ENCODE data around the gene MICOS13. TPM values are rescaled to one million over a fixed set of nuclear protein-coding genes. Genes with fewer than 3 reads are reported as not detected.

The MICOS13 gene
- total RNA-seq, 1 experiment from 2014 or later = 32.5 TPM

DNA sequence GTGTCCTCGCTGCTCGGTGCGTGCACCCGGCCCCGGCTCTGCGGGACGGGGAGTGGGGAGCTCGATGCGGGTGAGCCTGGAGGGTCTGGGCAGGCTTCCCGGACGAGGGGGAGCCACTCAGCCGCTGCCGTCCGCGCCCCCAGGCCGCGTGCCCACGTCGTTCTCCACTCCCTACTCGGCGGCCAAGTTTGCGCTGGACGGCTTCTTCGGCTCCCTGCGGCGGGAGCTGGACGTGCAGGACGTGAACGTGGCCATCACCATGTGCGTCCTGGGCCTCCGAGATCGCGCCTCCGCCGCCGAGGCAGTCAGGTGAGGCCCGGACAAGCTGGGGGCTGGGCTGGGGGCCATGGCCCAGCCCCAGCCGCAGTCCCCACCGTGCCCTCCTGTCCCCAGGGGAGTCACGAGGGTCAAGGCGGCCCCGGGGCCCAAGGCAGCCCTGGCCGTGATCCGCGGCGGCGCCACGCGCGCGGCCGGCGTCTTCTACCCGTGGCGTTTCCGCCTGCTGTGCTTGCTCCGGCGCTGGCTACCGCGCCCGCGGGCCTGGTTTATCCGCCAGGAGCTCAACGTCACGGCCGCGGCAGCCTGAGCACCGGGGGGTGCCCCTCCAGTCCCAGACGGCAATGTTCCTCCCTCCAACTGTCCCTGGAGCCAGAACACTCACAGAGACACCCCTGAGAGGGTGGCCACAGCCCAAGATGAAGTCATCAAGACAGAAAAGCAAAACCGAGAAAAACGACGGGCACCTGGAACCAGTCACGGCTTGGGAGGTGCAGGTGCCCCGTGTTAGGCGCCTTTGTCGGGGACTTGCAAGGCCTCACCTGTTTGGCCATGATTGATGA lies 7.3 kb upstream of the MICOS13 start:
- Mint-ChIP-seq H3K9me3 (no peaks in the 10 kb centered on the region), H3K4me3 (peak overlapping the region; percentile 43; the same call in 1 of the 2 replicates), H3K36me3 (peaks cover 18% of the 10 kb centered on the region), H3K4me1 (peaks cover 14% of the 10 kb centered on the region), H3K27ac (no peak overlapping the region), H3K27me3 (ENCODE audit: low read depth) (peaks cover 8% of the 10 kb centered on the region; the same call in 1 of the 2 replicates)
- ChIA-PET POLR2A (interaction anchor here (0.6 to 1.9 kb wide), 6 partner anchors 9 to 497 kb away, joined by 3 to 10 read pairs (median 6); partner anchors contain the start of genes CATSPERD, LONP1 and VMAC), CTCF (interaction anchor here (0.5 to 2.8 kb wide), 31 partner anchors 8 to 489 kb away, joined by 3 to 22 read pairs (median 5); partner anchors contain the start of genes CATSPERD, DUS3L, LONP1 and NDUFA11)
- ATAC-seq = no peak
- no peak for DNase-seq (ENCODE audit: low spot score)
- TF ChIP-seq NR3C1 (CRISPR knock-in tag; conservative IDR thresholded peaks at IDR 0.05; ENCODE audit: low read depth) (no peak), ZNF416 (CRISPR knock-in tag; IDR thresholded peaks at IDR 0.05) (0 out of 2 replicates have a peak, but pooled peaks have one; percentile 32), ZNF138 (CRISPR knock-in tag; conservative IDR thresholded peaks at IDR 0.05) (no peak), TEAD4 (CRISPR knock-in tag; IDR thresholded peaks at IDR 0.05) (no peak), ZNF671 (CRISPR knock-in tag; IDR thresholded peaks at IDR 0.05) (no peak), GABPB1 (CRISPR knock-in tag; IDR thresholded peaks at IDR 0.05) (no peak), OVOL2 (CRISPR knock-in tag; IDR thresholded peaks at IDR 0.05; ENCODE audit: borderline replicate concordance) (no peak), ZNF219 (CRISPR knock-in tag; IDR thresholded peaks at IDR 0.05; ENCODE audit: borderline replicate concordance) (no peak), ZNF423 (CRISPR knock-in tag; IDR thresholded peaks at IDR 0.05) (no peak), SP1 (CRISPR knock-in tag; conservative IDR thresholded peaks at IDR 0.05) (no peak), ESRRA (CRISPR knock-in tag; IDR thresholded peaks at IDR 0.05; ENCODE audit: borderline replicate concordance) (peak; percentile 49; the same call in 1 of the 2 replicates), ETV6 (CRISPR knock-in tag; IDR thresholded peaks at IDR 0.05) (no peak), FOXK1 (CRISPR knock-in tag; IDR thresholded peaks at IDR 0.05) (no peak), CREB1 (CRISPR knock-in tag; IDR thresholded peaks at IDR 0.05) (0 out of 2 replicates have a peak, but pooled peaks have one; percentile 24), PRRX2 (CRISPR knock-in tag; IDR thresholded peaks at IDR 0.05) (no peak), IRF2 (CRISPR knock-in tag; IDR thresholded peaks at IDR 0.05; ENCODE audit: borderline replicate concordance, low read depth) (no peak), ATF1 (CRISPR knock-in tag; IDR thresholded peaks at IDR 0.05) (no peak)
- TF ChIP-seq, protein P1, sequence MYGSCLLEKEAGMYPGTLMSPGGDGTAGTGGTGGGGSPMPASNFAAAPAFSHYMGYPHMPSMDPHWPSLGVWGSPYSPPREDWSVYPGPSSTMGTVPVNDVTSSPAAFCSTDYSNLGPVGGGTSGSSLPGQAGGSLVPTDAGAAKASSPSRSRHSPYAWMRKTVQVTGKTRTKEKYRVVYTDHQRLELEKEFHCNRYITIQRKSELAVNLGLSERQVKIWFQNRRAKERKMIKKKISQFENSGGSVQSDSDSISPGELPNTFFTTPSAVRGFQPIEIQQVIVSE (CRISPR knock-in tag; IDR thresholded peaks at IDR 0.05; ENCODE audit: borderline replicate concordance) = no peak
- TF ChIP-seq, protein P2, sequence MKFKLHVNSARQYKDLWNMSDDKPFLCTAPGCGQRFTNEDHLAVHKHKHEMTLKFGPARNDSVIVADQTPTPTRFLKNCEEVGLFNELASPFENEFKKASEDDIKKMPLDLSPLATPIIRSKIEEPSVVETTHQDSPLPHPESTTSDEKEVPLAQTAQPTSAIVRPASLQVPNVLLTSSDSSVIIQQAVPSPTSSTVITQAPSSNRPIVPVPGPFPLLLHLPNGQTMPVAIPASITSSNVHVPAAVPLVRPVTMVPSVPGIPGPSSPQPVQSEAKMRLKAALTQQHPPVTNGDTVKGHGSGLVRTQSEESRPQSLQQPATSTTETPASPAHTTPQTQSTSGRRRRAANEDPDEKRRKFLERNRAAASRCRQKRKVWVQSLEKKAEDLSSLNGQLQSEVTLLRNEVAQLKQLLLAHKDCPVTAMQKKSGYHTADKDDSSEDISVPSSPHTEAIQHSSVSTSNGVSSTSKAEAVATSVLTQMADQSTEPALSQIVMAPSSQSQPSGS (CRISPR knock-in tag; IDR thresholded peaks at IDR 0.05; ENCODE audit: borderline replicate concordance, low read depth) = no peak
- TF ChIP-seq, protein P3, sequence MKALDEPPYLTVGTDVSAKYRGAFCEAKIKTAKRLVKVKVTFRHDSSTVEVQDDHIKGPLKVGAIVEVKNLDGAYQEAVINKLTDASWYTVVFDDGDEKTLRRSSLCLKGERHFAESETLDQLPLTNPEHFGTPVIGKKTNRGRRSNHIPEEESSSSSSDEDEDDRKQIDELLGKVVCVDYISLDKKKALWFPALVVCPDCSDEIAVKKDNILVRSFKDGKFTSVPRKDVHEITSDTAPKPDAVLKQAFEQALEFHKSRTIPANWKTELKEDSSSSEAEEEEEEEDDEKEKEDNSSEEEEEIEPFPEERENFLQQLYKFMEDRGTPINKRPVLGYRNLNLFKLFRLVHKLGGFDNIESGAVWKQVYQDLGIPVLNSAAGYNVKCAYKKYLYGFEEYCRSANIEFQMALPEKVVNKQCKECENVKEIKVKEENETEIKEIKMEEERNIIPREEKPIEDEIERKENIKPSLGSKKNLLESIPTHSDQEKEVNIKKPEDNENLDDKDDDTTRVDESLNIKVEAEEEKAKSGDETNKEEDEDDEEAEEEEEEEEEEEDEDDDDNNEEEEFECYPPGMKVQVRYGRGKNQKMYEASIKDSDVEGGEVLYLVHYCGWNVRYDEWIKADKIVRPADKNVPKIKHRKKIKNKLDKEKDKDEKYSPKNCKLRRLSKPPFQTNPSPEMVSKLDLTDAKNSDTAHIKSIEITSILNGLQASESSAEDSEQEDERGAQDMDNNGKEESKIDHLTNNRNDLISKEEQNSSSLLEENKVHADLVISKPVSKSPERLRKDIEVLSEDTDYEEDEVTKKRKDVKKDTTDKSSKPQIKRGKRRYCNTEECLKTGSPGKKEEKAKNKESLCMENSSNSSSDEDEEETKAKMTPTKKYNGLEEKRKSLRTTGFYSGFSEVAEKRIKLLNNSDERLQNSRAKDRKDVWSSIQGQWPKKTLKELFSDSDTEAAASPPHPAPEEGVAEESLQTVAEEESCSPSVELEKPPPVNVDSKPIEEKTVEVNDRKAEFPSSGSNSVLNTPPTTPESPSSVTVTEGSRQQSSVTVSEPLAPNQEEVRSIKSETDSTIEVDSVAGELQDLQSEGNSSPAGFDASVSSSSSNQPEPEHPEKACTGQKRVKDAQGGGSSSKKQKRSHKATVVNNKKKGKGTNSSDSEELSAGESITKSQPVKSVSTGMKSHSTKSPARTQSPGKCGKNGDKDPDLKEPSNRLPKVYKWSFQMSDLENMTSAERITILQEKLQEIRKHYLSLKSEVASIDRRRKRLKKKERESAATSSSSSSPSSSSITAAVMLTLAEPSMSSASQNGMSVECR (CRISPR knock-in tag; IDR thresholded peaks at IDR 0.05; ENCODE audit: borderline replicate concordance) = no peak
- TF ChIP-seq, protein P4, sequence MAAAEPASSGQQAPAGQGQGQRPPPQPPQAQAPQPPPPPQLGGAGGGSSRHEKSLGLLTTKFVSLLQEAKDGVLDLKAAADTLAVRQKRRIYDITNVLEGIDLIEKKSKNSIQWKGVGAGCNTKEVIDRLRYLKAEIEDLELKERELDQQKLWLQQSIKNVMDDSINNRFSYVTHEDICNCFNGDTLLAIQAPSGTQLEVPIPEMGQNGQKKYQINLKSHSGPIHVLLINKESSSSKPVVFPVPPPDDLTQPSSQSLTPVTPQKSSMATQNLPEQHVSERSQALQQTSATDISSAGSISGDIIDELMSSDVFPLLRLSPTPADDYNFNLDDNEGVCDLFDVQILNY (CRISPR knock-in tag; IDR thresholded peaks at IDR 0.05) = 0 out of 2 replicates have a peak, but pooled peaks have one; percentile 21
- TF ChIP-seq, protein P5, sequence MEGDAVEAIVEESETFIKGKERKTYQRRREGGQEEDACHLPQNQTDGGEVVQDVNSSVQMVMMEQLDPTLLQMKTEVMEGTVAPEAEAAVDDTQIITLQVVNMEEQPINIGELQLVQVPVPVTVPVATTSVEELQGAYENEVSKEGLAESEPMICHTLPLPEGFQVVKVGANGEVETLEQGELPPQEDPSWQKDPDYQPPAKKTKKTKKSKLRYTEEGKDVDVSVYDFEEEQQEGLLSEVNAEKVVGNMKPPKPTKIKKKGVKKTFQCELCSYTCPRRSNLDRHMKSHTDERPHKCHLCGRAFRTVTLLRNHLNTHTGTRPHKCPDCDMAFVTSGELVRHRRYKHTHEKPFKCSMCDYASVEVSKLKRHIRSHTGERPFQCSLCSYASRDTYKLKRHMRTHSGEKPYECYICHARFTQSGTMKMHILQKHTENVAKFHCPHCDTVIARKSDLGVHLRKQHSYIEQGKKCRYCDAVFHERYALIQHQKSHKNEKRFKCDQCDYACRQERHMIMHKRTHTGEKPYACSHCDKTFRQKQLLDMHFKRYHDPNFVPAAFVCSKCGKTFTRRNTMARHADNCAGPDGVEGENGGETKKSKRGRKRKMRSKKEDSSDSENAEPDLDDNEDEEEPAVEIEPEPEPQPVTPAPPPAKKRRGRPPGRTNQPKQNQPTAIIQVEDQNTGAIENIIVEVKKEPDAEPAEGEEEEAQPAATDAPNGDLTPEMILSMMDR (IDR thresholded peaks at IDR 0.05) = no peak; the same call in none of the 2 replicates
- TF ChIP-seq, protein P6, sequence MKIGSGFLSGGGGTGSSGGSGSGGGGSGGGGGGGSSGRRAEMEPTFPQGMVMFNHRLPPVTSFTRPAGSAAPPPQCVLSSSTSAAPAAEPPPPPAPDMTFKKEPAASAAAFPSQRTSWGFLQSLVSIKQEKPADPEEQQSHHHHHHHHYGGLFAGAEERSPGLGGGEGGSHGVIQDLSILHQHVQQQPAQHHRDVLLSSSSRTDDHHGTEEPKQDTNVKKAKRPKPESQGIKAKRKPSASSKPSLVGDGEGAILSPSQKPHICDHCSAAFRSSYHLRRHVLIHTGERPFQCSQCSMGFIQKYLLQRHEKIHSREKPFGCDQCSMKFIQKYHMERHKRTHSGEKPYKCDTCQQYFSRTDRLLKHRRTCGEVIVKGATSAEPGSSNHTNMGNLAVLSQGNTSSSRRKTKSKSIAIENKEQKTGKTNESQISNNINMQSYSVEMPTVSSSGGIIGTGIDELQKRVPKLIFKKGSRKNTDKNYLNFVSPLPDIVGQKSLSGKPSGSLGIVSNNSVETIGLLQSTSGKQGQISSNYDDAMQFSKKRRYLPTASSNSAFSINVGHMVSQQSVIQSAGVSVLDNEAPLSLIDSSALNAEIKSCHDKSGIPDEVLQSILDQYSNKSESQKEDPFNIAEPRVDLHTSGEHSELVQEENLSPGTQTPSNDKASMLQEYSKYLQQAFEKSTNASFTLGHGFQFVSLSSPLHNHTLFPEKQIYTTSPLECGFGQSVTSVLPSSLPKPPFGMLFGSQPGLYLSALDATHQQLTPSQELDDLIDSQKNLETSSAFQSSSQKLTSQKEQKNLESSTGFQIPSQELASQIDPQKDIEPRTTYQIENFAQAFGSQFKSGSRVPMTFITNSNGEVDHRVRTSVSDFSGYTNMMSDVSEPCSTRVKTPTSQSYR (CRISPR knock-in tag; IDR thresholded peaks at IDR 0.05) = no peak
- TF ChIP-seq, protein P7, sequence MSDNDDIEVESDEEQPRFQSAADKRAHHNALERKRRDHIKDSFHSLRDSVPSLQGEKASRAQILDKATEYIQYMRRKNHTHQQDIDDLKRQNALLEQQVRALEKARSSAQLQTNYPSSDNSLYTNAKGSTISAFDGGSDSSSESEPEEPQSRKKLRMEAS (CRISPR knock-in tag; IDR thresholded peaks at IDR 0.05) = no peak
